Measurements from ENCODE around the gene GALNT11. TPM values are rescaled to one million over a fixed set of nuclear protein-coding genes. Genes with fewer than 3 reads are reported as not detected.
A peak's percentile ranks its signal among the peaks of the same experiment; 100 is the strongest.

GALNT11 gene
- total and polyA plus RNA-seq, 9 of the 15 experiments (the other 6 are each of a cell fraction or from before 2014, with no cell fraction given): 8.2 to 59.5 (median 36.5) TPM

DNA sequence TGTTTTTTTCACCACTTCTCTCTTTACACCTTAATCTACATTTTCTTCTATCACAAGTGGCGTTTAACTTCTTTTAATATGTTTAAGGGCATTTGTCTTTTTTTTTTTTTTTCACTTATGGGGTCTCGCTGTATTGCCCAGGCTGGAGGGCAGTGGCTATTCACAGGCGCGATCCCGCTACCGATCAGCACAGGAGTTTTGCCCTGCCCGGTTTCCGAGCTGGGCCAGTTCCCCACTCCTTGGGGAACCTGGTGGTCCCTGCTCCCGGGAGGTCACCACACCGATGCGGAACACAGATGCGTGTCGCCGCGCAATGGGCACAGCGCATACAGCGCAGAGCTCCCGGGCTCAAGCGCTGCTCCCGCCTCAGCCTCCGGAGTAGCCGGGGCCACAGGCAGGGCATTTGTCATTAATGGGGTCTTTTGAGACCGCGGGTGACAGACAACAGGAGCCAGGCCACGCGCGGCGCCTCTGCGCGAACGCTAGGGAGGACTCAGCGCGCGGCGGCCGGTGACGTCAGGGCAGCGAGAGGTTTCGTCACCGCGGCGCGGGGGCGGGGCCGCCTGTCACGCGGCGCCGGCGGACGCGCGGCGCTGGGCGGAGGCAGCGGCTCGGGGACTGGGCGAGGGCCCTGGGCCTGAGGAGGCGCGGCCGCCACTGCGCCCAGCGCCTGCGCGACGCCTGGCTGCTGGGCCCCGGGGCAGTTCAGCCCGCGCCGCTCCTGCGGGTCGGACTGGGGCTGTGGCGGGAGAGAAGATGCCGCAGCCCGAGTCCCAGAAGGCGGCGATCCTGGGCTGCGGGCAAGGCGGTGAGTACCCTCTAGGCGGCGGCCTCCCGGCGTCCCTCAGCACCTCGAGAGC is at the start of gene GALNT11 (continued):
- TF ChIP-seq, protein P1, sequence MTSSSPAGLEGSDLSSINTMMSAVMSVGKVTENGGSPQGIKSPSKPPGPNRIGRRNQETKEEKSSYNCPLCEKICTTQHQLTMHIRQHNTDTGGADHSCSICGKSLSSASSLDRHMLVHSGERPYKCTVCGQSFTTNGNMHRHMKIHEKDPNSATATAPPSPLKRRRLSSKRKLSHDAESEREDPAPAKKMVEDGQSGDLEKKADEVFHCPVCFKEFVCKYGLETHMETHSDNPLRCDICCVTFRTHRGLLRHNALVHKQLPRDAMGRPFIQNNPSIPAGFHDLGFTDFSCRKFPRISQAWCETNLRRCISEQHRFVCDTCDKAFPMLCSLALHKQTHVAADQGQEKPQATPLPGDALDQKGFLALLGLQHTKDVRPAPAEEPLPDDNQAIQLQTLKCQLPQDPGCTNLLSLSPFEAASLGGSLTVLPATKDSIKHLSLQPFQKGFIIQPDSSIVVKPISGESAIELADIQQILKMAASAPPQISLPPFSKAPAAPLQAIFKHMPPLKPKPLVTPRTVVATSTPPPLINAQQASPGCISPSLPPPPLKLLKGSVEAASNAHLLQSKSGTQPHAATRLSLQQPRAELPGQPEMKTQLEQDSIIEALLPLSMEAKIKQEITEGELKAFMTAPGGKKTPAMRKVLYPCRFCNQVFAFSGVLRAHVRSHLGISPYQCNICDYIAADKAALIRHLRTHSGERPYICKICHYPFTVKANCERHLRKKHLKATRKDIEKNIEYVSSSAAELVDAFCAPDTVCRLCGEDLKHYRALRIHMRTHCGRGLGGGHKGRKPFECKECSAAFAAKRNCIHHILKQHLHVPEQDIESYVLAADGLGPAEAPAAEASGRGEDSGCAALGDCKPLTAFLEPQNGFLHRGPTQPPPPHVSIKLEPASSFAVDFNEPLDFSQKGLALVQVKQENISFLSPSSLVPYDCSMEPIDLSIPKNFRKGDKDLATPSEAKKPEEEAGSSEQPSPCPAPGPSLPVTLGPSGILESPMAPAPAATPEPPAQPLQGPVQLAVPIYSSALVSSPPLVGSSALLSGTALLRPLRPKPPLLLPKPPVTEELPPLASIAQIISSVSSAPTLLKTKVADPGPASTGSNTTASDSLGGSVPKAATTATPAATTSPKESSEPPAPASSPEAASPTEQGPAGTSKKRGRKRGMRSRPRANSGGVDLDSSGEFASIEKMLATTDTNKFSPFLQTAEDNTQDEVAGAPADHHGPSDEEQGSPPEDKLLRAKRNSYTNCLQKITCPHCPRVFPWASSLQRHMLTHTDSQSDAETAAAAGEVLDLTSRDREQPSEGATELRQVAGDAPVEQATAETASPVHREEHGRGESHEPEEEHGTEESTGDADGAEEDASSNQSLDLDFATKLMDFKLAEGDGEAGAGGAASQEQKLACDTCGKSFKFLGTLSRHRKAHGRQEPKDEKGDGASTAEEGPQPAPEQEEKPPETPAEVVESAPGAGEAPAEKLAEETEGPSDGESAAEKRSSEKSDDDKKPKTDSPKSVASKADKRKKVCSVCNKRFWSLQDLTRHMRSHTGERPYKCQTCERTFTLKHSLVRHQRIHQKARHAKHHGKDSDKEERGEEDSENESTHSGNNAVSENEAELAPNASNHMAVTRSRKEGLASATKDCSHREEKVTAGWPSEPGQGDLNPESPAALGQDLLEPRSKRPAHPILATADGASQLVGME (CRISPR knock-in tag; IDR thresholded peaks at IDR 0.05): no peak; the same call in 1 of the 2 replicates
- TF ChIP-seq, protein P2, sequence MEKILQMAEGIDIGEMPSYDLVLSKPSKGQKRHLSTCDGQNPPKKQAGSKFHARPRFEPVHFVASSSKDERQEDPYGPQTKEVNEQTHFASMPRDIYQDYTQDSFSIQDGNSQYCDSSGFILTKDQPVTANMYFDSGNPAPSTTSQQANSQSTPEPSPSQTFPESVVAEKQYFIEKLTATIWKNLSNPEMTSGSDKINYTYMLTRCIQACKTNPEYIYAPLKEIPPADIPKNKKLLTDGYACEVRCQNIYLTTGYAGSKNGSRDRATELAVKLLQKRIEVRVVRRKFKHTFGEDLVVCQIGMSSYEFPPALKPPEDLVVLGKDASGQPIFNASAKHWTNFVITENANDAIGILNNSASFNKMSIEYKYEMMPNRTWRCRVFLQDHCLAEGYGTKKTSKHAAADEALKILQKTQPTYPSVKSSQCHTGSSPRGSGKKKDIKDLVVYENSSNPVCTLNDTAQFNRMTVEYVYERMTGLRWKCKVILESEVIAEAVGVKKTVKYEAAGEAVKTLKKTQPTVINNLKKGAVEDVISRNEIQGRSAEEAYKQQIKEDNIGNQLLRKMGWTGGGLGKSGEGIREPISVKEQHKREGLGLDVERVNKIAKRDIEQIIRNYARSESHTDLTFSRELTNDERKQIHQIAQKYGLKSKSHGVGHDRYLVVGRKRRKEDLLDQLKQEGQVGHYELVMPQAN (IDR thresholded peaks at IDR 0.05; ENCODE audit: borderline replicate concordance): peak; percentile 75; the same call in 1 of the 2 replicates
- TF ChIP-seq, protein P3, sequence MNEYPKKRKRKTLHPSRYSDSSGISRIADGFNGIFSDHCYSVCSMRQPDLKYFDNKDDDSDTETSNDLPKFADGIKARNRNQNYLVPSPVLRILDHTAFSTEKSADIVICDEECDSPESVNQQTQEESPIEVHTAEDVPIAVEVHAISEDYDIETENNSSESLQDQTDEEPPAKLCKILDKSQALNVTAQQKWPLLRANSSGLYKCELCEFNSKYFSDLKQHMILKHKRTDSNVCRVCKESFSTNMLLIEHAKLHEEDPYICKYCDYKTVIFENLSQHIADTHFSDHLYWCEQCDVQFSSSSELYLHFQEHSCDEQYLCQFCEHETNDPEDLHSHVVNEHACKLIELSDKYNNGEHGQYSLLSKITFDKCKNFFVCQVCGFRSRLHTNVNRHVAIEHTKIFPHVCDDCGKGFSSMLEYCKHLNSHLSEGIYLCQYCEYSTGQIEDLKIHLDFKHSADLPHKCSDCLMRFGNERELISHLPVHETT (CRISPR knock-in tag; conservative IDR thresholded peaks at IDR 0.05 in 1 of 2, IDR thresholded peaks at IDR 0.05 in 1 of 2): peak in 1 of 2 experiments; percentile 70; a peak in 1 of 4 replicates
- TF ChIP-seq, protein P4, sequence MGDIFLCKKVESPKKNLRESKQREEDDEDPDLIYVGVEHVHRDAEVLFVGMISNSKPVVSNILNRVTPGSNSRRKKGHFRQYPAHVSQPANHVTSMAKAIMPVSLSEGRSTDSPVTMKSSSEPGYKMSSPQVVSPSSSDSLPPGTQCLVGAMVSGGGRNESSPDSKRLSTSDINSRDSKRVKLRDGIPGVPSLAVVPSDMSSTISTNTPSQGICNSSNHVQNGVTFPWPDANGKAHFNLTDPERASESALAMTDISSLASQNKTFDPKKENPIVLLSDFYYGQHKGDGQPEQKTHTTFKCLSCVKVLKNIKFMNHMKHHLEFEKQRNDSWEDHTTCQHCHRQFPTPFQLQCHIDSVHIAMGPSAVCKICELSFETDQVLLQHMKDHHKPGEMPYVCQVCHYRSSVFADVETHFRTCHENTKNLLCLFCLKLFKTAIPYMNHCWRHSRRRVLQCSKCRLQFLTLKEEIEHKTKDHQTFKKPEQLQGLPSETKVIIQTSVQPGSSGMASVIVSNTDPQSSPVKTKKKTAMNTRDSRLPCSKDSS (IDR thresholded peaks at IDR 0.05; ENCODE audit: low read depth, partially characterized antibody): no peak
- TF ChIP-seq L3MBTL2 (IDR thresholded peaks at IDR 0.05): peak; percentile 92
- no peak for TF ChIP-seq HMG20A (CRISPR knock-in tag; conservative IDR thresholded peaks at IDR 0.05)
- TF ChIP-seq PRPF4 (IDR thresholded peaks at IDR 0.05; ENCODE audit: insufficient read depth, low read depth, low read length, poor library complexity, severe bottlenecking): no peak
- no peak for TF ChIP-seq MCM3 (IDR thresholded peaks at IDR 0.05)
- TF ChIP-seq, protein P5, sequence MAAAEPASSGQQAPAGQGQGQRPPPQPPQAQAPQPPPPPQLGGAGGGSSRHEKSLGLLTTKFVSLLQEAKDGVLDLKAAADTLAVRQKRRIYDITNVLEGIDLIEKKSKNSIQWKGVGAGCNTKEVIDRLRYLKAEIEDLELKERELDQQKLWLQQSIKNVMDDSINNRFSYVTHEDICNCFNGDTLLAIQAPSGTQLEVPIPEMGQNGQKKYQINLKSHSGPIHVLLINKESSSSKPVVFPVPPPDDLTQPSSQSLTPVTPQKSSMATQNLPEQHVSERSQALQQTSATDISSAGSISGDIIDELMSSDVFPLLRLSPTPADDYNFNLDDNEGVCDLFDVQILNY (CRISPR knock-in tag; IDR thresholded peaks at IDR 0.05): no peak
- no peak for TF ChIP-seq RBM15 (IDR thresholded peaks at IDR 0.05; ENCODE audit: insufficient read depth, low read length)
- TF ChIP-seq CBX1 (IDR thresholded peaks at IDR 0.05; ENCODE audit: low read depth): peak; percentile 93
- TF ChIP-seq ZBTB8A (IDR thresholded peaks at IDR 0.05; ENCODE audit: partially characterized antibody): no peak
- TF ChIP-seq ZNF57 (CRISPR knock-in tag; IDR thresholded peaks at IDR 0.05): no peak
- no peak for TF ChIP-seq ZNF282 (CRISPR knock-in tag; IDR thresholded peaks at IDR 0.05)
